Measurements from ENCODE around the gene SLC35E2B. TPM values are rescaled to one million over a fixed set of nuclear protein-coding genes. Genes with fewer than 3 reads are reported as not detected.
A peak's percentile ranks its signal among the peaks of the same experiment; 100 is the strongest.

SLC35E2B gene
- total RNA-seq, 2 donors from 2014 or later, result 32.8 to 34.6 TPM

DNA sequence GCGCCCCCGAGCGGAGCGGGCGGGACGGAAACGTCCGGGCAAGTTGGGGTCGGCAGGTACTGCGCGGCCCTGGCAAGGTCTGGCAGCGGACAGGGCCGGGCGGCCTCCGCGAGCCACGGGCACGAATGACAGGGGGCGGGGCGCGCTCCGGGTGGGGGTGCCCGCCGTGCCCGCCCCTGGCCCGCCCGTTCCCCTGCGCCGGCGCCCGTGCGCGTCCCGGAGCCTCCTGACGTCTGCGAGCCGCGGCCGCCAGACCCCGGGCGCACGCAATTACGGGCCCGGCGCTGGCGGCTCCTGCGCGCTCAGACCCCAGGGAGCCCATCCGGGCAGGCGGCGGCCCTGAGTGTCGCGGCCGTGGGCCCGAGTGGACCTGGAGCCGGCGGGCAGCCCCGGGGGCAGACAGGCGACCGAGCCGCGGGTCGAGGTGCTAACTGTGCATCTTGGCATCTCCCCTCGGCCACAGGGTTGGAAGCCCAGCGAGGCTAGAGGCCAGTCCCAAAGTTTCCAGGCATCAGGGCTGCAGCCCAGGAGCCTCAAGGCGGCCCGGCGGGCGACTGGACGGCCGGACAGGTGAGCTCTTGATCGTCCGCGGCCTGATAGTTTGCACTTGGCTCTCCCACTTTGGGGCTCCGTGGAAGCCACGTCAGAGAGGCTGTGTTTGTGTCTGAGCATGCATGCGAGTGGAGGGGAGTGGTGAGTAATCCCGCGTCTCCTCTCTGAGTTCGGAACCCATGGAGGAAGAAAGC is 76.4 kb downstream of the SLC35E2B start:
- Mint-ChIP-seq H3K4me1 (ENCODE audit: low read depth in 2 of 2) (peaks cover 23 to 24% of the 10 kb centered on the region in 2 donors), H3K4me3 (peak overlapping the region; percentile 77), H3K27ac (peak overlapping the region in 1 of 2 donors; percentile 22), H3K9me3 (no peaks in the 10 kb centered on the region), H3K36me3 (no peaks in the 10 kb centered on the region), H3K27me3 (no peaks in the 10 kb centered on the region)
- ATAC-seq (peak; percentile 7 to 23), DNase-seq (ENCODE audit: low spot score) (peak; percentile 63)

DNA sequence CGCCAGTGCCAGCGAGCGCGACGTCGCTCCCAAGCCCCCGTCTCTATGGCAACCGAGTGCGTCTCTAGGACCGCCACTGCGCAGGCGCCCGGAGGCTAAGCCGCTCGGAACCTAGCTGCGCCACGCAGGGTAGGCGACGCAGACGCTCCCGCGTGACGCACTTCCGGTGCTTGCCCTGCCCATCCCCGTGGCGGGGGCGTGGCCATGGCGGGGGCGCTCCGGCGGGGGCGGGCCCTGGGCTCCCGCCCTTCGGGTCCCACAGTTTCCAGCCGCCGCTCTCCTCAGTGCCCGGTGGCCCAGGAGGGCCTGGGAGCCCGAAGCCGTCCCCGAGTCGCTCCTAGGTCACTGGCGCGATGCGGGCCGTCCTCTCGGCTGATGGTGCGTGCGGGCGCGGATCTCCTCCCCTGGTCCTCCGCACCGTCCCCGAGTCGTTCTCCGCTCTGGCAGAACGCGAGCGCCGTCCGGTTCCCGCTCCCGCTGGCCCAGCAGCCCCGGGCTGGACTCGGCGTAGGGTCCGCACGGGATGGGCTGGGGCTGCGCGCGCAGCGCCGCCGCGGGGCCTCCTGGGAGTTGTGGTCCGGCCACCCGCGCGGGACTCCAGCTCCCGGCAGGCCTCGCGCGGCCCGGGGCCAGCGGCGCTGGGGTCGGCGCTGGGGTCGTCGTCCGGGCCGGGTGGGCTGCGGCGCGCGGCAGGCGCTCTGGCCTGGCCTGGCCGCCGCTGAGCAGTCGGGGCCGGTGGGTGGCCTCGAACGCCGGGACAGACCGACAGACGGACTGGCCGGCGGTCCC is 77.1 kb downstream of the SLC35E2B start, which contains the start of gene MIB2:
TSS of gene MIB2 (plus strand) at position 245 of the 789 bp plus-strand sequence. CDS start 7,953 bp downstream, outside the sequence.
- H3K9me3 Mint-ChIP-seq, result no peaks in the 10 kb centered on the region
- no peaks in the 10 kb centered on the region for H3K36me3 Mint-ChIP-seq
- peak; percentile 93 to 94 for ATAC-seq

DNA sequence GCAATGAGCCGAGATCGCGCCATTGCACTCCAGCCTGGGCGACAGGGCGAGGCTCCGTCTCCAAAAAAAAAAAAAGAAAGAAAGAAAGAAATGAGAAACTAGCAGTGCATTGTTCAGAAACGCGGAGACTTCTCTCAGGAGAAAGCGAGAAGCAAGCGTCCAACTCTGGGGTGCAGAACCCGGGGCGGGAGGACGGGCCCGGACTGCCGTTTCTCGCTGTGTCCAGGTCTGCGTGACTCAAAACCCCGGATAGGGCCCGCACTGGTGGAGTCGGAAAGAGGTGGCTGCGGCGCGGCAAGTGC is 77.7 kb downstream of the SLC35E2B start:
- no peaks in the 10 kb centered on the region for H3K9me3 Mint-ChIP-seq
- H3K27me3 Mint-ChIP-seq, result no peaks in the 10 kb centered on the region
- DNase-seq (ENCODE audit: low spot score) (no peak), ATAC-seq (no peak)
- peaks cover 23 to 24% of the 10 kb centered on the region in 2 donors for H3K4me1 Mint-ChIP-seq (ENCODE audit: low read depth in 2 of 2)
- H3K4me3 Mint-ChIP-seq, result peak overlapping the region; percentile 100
- no peaks in the 10 kb centered on the region for H3K36me3 Mint-ChIP-seq
- peak overlapping the region; percentile 98 to 100 for H3K27ac Mint-ChIP-seq

More for the DNA sequence above, 77.1 kb downstream of the SLC35E2B start, which contains the start of gene MIB2:
- peak within 1 kb of the TSS; percentile 100 for H3K4me3 Mint-ChIP-seq
- no peaks in the 10 kb centered on the region for H3K27me3 Mint-ChIP-seq
- H3K27ac Mint-ChIP-seq, result peak within 1 kb of the TSS; percentile 98 to 100
- peaks cover 23 to 24% of the 10 kb centered on the region in 2 donors for H3K4me1 Mint-ChIP-seq (ENCODE audit: low read depth in 2 of 2)
- DNase-seq (ENCODE audit: low spot score), result peak; percentile 98

DNA sequence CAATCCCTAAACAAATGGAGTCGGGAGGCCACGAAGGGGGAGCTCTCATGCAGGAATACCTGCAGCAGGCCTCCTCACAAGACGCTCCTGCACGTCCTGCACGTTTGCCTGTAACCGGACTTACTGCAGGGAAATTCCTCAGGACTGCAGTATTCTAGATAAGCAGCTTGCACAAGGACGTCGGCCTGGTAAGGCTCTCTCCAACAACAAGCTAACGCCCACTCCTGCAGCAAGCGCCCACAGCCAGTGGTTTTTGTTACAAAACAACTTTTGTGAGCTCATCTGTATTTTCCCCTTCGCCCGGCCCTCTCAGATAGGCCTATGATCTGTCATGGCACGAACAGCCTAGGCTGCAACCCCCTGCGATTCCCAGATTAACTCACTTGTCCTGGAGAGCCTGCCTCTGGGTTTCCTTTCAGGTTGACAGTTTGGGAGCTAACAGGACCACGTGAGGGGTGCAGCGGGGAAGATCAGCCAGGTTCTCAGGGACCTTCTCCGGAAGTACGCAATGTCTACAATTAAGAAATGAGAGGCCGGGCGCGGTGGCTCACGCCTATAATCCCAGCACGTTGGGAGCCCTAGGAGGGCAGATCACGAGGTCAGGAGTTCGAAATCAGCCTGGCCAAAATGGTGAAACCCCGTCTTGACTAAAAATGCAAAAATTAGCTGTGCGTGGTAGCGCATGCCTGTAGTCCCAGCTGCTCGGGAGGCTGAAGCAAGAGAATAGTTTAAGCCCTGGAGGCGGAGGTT is 78.2 kb downstream of the SLC35E2B start:
- H3K9me3 Mint-ChIP-seq, result no peaks in the 10 kb centered on the region
- H3K4me3 Mint-ChIP-seq, result peak overlapping the region; percentile 100
- peaks cover 23 to 24% of the 10 kb centered on the region in 2 donors for H3K4me1 Mint-ChIP-seq (ENCODE audit: low read depth in 2 of 2)
- peak overlapping the region; percentile 98 to 100 for H3K27ac Mint-ChIP-seq
- ATAC-seq (peak in 1 of 2 donors; percentile 46), DNase-seq (ENCODE audit: low spot score) (peak; percentile 83)
- no peaks in the 10 kb centered on the region for H3K36me3 Mint-ChIP-seq
- no peaks in the 10 kb centered on the region for H3K27me3 Mint-ChIP-seq

DNA sequence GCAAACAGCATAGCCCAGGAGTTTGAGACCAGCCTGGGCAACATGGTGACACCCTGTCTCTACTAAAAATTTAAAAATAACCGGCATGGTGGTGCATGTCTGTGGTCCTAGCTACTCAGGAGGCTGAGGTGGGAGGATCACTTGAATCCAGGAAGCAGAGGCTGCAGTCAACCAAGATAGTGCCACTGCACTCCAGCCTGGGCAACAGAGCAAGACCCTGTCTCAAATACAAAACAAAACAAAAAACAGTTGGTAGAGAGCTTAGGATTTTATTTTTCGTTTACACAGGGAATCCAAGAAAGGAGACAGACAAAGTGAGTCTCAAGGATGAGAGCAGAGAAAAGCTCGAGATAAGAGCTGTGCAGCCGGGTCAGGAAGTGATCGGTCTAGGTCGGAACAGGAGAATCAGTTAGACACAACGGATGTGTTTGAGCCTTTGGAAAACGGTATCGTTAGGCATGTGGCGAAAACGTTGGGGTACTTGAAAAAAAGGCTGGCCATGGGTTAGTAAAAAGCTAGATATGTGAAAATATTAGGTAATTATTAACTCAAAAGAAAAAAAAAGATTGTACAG is 79.0 kb downstream of the SLC35E2B start:
- DNase-seq (ENCODE audit: low spot score) (no peak), ATAC-seq (no peak)
- H3K27ac Mint-ChIP-seq, result peak overlapping the region; percentile 98 to 100
- no peaks in the 10 kb centered on the region for H3K36me3 Mint-ChIP-seq
- no peaks in the 10 kb centered on the region for H3K27me3 Mint-ChIP-seq
- H3K9me3 Mint-ChIP-seq, result no peaks in the 10 kb centered on the region
- peaks cover 23 to 24% of the 10 kb centered on the region in 2 donors for H3K4me1 Mint-ChIP-seq (ENCODE audit: low read depth in 2 of 2)
- peak overlapping the region; percentile 100 for H3K4me3 Mint-ChIP-seq

DNA sequence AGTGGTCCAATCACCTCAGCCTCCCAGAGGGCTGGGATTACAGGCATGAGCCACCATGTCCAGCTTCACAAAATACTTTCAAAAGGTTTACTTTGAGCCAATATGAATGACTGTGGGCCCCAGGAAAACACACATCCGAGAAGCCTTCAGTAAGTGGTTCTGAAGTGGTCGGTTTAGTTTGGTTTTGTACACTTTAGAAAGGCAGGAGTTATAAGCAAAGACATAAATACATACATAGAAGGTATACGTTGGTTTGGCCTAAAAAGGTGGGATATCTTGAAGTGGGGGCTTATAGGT is 80.5 kb downstream of the SLC35E2B start:
- no peak for ATAC-seq
- no peaks in the 10 kb centered on the region for H3K27me3 Mint-ChIP-seq
- H3K4me3 Mint-ChIP-seq, result no peak overlapping the region
- no peak overlapping the region for H3K27ac Mint-ChIP-seq
- no peaks in the 10 kb centered on the region for H3K36me3 Mint-ChIP-seq
- no peaks in the 10 kb centered on the region for H3K9me3 Mint-ChIP-seq
- no peak for DNase-seq (ENCODE audit: low spot score)
- H3K4me1 Mint-ChIP-seq (ENCODE audit: low read depth in 2 of 2), result peaks cover 19 to 24% of the 10 kb centered on the region in 2 donors

DNA sequence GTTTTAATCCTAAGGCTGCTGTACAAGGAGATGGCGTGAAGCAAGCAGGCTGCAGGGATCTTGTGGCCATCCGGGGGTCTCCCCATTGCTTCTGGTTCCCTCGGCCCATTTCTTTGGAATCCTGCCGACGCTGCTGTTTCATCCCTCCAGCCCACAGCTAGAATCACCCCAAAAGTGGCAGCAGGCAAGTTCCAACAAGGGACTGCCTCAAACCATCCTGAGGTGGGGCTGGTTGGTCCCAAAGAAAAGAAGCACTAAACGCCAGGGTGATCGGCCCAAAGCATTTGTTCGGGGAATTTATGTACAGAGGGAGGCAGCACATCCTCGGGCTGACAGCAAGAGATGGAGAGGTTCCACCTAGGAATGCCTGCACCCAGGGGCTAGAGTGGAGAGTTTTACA is 81.8 kb downstream of the SLC35E2B start:
- ATAC-seq, result no peak
- Mint-ChIP-seq H3K27me3 (no peaks in the 10 kb centered on the region), H3K9me3 (no peaks in the 10 kb centered on the region), H3K4me3 (no peak overlapping the region), H3K4me1 (ENCODE audit: low read depth in 2 of 2) (peaks cover 24 to 26% of the 10 kb centered on the region in 2 donors), H3K36me3 (no peaks in the 10 kb centered on the region), H3K27ac (peak overlapping the region in 1 of 2 donors; percentile 20)
- no peak for DNase-seq (ENCODE audit: low spot score)

DNA sequence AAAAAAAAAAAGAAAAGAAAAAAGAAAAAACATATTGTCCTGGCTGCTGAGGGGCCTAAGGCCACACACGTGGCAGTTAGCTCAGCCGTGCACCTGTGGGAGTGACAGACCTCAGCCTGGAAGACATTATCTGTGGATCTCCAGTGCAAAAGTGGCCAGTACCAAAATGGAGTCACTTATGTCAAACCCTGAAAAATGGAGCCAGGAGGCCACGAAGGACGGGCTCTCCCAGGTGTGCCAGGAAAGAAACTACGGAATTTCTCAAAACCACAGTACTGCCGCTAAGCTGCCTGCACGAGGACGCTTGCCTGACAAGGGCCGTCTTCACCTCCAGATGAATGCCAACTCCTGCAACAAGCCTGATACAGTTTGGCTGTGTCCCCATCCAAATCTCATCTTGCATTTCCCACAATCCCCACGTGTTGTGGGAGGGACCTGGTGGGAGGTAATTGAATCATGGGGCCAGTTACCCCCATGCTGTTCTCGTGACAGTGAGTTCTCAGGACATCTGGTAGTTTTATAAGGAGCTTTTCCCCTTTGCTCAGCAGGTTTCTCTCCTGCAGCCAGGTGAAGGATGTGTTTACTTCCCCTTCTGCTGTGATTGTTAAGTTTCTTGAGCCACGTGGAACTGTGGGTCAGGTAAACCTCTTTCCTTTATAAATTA is 82.6 kb downstream of the SLC35E2B start:
- Mint-ChIP-seq H3K4me1 (ENCODE audit: low read depth in 2 of 2) (peaks cover 22 to 25% of the 10 kb centered on the region in 2 donors), H3K27ac (no peak overlapping the region), H3K27me3 (no peaks in the 10 kb centered on the region), H3K4me3 (no peak overlapping the region), H3K9me3 (no peaks in the 10 kb centered on the region), H3K36me3 (no peaks in the 10 kb centered on the region)
- no peak for DNase-seq (ENCODE audit: low spot score)
- no peak for ATAC-seq

Other genes starting within 250 kb of the SLC35E2B start
- gene ATAD3C, start 243.1 kb downstream of the SLC35E2B start, total RNA-seq, result 1 to 10 TPM in 1 of 2 donors, under 1 TPM in 1; 0.17 to 1.7 TPM
- gene ATAD3B, start 221.0 kb downstream of the SLC35E2B start, total RNA-seq, result 100 to 1,000 TPM in 1 of 2 donors, 10 to 100 TPM in 1; 56.6 to 126 TPM
- gene ATAD3A, start 180.6 kb downstream of the SLC35E2B start, total RNA-seq, result 100 to 1,000 TPM in 1 of 2 donors, 10 to 100 TPM in 1; 52.7 to 126 TPM
- gene TMEM240, start 152.2 kb downstream of the SLC35E2B start, total RNA-seq, result 1 to 10 TPM in 1 of 2 donors, not detected in 1; 1.6 TPM
- gene SSU72, start 117.9 kb downstream of the SLC35E2B start, total RNA-seq, result 100 to 1,000 TPM in 1 of 2 donors, 10 to 100 TPM in 1; 97.6 to 146 TPM
- gene FNDC10, start 92.7 kb downstream of the SLC35E2B start, total RNA-seq, result 1 to 10 TPM in 1 of 2 donors, under 1 TPM in 1; 0.81 to 2.4 TPM
- gene MIB2, start 77.3 kb downstream of the SLC35E2B start, total RNA-seq, result 10 to 100 TPM; 29.3 to 43.5 TPM
- gene MMP23B, start 60.6 kb downstream of the SLC35E2B start, total RNA-seq, result 1 to 10 TPM; 4.9 to 6.1 TPM
- gene CDK11B, start 33.8 kb downstream of the SLC35E2B start, total RNA-seq, result 10 to 100 TPM; 37.2 to 51.7 TPM
- gene CDK11A, start 31.6 kb upstream of the SLC35E2B start, total RNA-seq, result 100 to 1,000 TPM in 1 of 2 donors, 10 to 100 TPM in 1; 75.9 to 129 TPM
- gene NADK, start 85.7 kb upstream of the SLC35E2B start, total RNA-seq, result 100 to 1,000 TPM in 1 of 2 donors, 10 to 100 TPM in 1; 89.1 to 145 TPM
- 100 to 1,000 TPM; 361 to 446 TPM for gene GNB1, start 198.3 kb upstream of the SLC35E2B start, total RNA-seq
- 1 to 10 TPM in 1 of 2 donors, under 1 TPM in 1; 1.00 to 1.2 TPM for gene CALML6, start 222.5 kb upstream of the SLC35E2B start, total RNA-seq
- gene TMEM52, start 226.5 kb upstream of the SLC35E2B start, total RNA-seq, result under 1 TPM in 1 of 2 donors, not detected in 1; 0.43 TPM

Data from natural killer cell treated with Interleukin-12 subunit alpha and Interleukin-12 subunit beta and Interleukin-15 and Interleukin-18, amount 100 ng/mL, for 72 hours (primary cell).